Heart left ventricle (tissue), 16 donors: ENCODE measurements around the gene AKAP13. TPM values are rescaled to one million over a fixed set of nuclear protein-coding genes. Genes with fewer than 3 reads are reported as not detected.

Source experiments
- ATAC-seq, 4 donors: fragments of 200-7000 bp; cut with Tn5 transposase; one replicate each; pipeline ENCODE4 v1.9.1; 2020 to 2022; ENCODE audit warnings: moderate library complexity in 4 of 4, mild to moderate bottlenecking in 3 of 4, moderate number of reproducible peaks in 1 of 4
- DNase-seq, 5 donors: peaks; one replicate each; pipeline ENCODE4 v3.0.0-alpha.2; 2020
- H3K27ac ChIP-seq, 12 donors: fragments of 200-600 bp; sonication (generic) in 4 of 12; one replicate each; pipeline versions ENCODE4 v1.5.0 to v1.8.0; 2016 to 2022; ENCODE audit warnings: mild to moderate bottlenecking in 2 of 12
- H3K27me3 ChIP-seq, 9 donors: fragments of 200-600 bp; sonication (generic) in 2 of 9; one replicate each; pipeline versions ENCODE4 v1.5.1 to v1.8.0; 2016 to 2022; ENCODE audit warnings: mild to moderate bottlenecking in 3 of 9
- H3K36me3 ChIP-seq, 9 donors: fragments of 200-600 bp; sonication (generic) in 2 of 9; one replicate each; pipeline versions ENCODE4 v1.5.0 to v1.8.0; 2018 to 2022; ENCODE audit warnings: mild to moderate bottlenecking in 2 of 9
- H3K4me1 ChIP-seq, 12 donors: fragments of 200-600 bp; sonication (generic) in 4 of 12; one replicate each; pipeline versions ENCODE4 v1.5.0 to v1.8.0; 2016 to 2022; ENCODE audit warnings: mild to moderate bottlenecking in 3 of 12
- H3K4me3 ChIP-seq, 12 donors: fragments of 200-600 bp; sonication (generic) in 4 of 12; one replicate each; pipeline versions ENCODE4 v1.5.0 to v1.8.0; 2017 to 2022; ENCODE audit warnings: mild to moderate bottlenecking in 9 of 12, moderate library complexity in 4 of 12
- H3K9me3 ChIP-seq, 12 donors: fragments of 200-600 bp; sonication (generic) in 4 of 12; one replicate each; pipeline versions ENCODE4 v1.5.0 to v1.8.0; 2016 to 2022; ENCODE audit warnings: mild to moderate bottlenecking in 1 of 12
- CTCF ChIP-seq, 12 donors: fragments of 200-600 bp; sonication (generic) in 4 of 12; IDR thresholded peaks; one replicate each; pipeline versions ENCODE4 v1.5.0 to v1.8.0; 2018 to 2022; ENCODE audit warnings: antibody characterized with exemption in 12 of 12, mild to moderate bottlenecking in 5 of 12
- POLR2A ChIP-seq, 2 donors: fragments of 450-650 bp; IDR thresholded peaks; one replicate each; pipeline ENCODE4 v1.6.1; 2017; ENCODE audit warnings: antibody characterized with exemption in 2 of 2, mild to moderate bottlenecking in 2 of 2, moderate library complexity in 2 of 2
- WGBS, 4 donors: extraction: QIAGEN DNeasy Blood & Tissue Kit in 2 of 4; methylation state at CpG; one replicate each; pipeline versions ENCODE4 v1.1.5 to v1.1.7; 2013 to 2018; 5-methylcytosine and 5-hydroxymethylcytosine counted together
- intact Hi-C, 10 donors: fragments of 100-400 bp; cut with DNase I; formaldehyde crosslinking; loops; one replicate each; pipeline versions ENCODE4 v1.11.1 to v1.14.2; 2022
- polyA plus RNA-seq, 2 donors: library from polyadenylated mRNA; stranded (reverse); fragments of 200-250 nt; gene quantifications; one replicate each; pipeline ENCODE4 v1.2.3, GENCODE V29; 2013
- total RNA-seq, 9 donors: library from RNA; depleted of rRNA in 2 of 9; stranded (reverse); fragments of >200 nt in 2 of 9; fragmentation: NEBNext Ultra II Directional in 3 of 9; extraction: Animal tissue kit (Norgen Biotek cat#: 25700) in 3 of 9; gene quantifications; one replicate each; pipeline versions ENCODE4 v1.1.0 to v1.2.4, GENCODE V29; 2016 to 2023
- donor health status: ischemic (EF 13 %, LVEDD 7.1; RV severe dilation, severe dysfunction).
- donor health status: healthy with polysubstance abuse.
- donor health status: DM: no; HTN: yes; CAD: no.
- donor health status: DM: no; HTN: no; CAD: no.
- donor health status: ischemic (EF 25% LVEDD 6.9; RV normal size, moderate dysfunction).
- donor health status: ischemic (EF 25% LVEDD 5.7; RV mildly dilated, moderate dysfunction).
- donor health status: healthy.
- donor health status: DM: yes; HTN: yes; CAD: no.
- donor health status: ischemic (EF 35%, LVEDD 5.7; RV mildly dilated, moderate dysfunction).
- donor health status: nonischemic (EF 11% LVEDD 7.7; RV severe dilation, severe dysfunction).
- donor health status: DM: yes; HTN: yes; CAD: no.
- donor health status: PGD.
- donor health status: ischemic (EF 29% LVEDD 5.4; RV normal size, mild dysfunction).
- donor health status: nonischemic (EF 23%, LVEDD 6.1; RV moderate dilation, normal function).

Gene AKAP13
- total and polyA plus RNA-seq, 11 donors = 124 to 598 (median 340) TPM

- Histone ChIP-seq H3K27me3 (no peaks in the 10 kb centered on the region), H3K4me3 (peak overlapping the region in 7 of 12 donors; percentile 28 to 52 (median 47)), H3K36me3 (peaks cover 0 to 95% (median 76%) of the 10 kb centered on the region in 9 donors), H3K4me1 (peaks cover 6 to 80% (median 54%) of the 10 kb centered on the region in 12 donors), H3K9me3 (no peaks in the 10 kb centered on the region), H3K27ac (peak overlapping the region in 10 of 12 donors; percentile 10 to 86 (median 58))
- WGBS, 4 donors = 74 to 87% (median 78%) methylated on average over 4 of the region's 4 CpGs
- DNase-seq (no peak), ATAC-seq (peak in 2 of 4 donors; percentile 36 to 38)
- no peak for TF ChIP-seq CTCF (IDR thresholded peaks at IDR 0.05)
- no peak for TF ChIP-seq POLR2A (IDR thresholded peaks at IDR 0.05)
- intact Hi-C loops = loop anchor here in 1 of 10 donors (10.0 kb wide), 1 partner anchor 206 kb away; no protein-coding TSS in a partner anchor
Measured at GRCh38 chr15:85690561-85691231, 310.3 kb downstream of the AKAP13 start.

DNA sequence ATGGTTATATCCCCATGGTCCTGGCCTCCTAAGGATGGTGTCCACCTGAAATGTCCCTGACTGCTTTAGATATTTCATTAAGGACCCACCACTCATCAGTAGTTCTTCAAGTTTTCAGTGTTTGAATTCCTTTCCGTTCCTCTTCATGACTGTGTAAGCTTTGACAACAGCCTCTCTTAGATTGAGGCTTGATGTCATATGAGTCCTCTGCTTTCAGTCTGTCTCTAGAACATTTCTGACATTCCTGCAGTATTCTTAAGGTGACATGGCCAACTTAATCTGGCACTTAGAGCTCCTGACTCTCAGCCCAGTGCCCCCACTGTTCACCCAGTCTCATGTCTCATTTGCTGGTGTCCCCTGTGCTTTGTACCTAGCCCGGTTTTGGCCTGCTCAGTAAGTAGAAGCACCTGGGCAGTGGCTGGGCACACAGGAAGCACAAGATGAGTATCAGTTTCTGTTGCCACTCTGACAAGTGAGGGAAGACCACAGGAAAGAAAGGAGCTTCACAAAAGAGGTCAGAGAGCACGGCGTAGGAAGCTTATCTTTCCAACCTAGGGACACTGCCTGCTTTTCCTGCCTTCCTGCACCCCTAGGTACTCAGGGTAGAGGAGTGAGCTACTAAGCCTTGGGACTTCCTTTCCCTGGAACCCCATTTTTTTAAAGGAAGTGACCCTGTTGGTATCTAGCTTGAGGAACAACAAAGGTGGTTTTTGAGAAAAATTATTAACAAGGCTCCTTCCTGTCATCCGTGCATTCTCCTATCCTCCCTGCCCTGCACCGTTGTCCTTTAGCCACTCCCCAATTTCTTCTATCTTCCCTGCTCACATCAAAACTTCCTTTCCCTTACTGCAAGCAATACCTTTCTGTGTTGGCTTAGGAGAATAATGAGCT lies 311.2 kb downstream of the AKAP13 start:
- Histone ChIP-seq H3K4me3 (peak overlapping the region in 2 of 12 donors; percentile 6 to 52), H3K27me3 (no peaks in the 10 kb centered on the region), H3K36me3 (peaks cover 0 to 95% (median 76%) of the 10 kb centered on the region in 9 donors), H3K4me1 (peaks cover 6 to 82% (median 50%) of the 10 kb centered on the region in 12 donors), H3K9me3 (no peaks in the 10 kb centered on the region), H3K27ac (peak overlapping the region in 10 of 12 donors; percentile 3 to 86 (median 45))
- DNase-seq (no peak), ATAC-seq (peak in 1 of 4 donors; percentile 6)
- intact Hi-C loops = loop anchor here in 1 of 10 donors (10.0 kb wide), 1 partner anchor 207 kb away; no protein-coding TSS in a partner anchor
- TF ChIP-seq CTCF (IDR thresholded peaks at IDR 0.05) (no peak), POLR2A (IDR thresholded peaks at IDR 0.05) (no peak)
- WGBS, 4 donors = 53 to 58% (median 56%) methylated on average over 6 of the region's 6 CpGs

DNA sequence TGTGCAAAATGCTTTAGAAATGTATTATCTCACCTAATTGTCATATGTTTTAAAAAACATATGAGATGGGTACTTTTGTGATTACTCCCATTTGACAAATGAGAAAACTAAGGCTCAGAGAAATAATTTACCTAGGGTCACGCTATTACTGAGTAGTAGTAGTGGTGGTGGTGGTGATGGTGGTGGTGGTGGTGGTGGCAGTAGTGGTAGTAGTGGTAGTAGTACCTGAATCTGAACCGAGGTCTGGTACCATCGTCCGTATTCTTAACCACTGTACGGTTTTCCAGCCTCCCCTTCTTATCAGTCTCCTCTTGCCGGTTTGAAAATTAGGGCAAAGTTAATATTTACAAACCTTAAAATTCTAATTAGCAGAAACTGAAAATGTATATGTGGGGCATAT lies 311.9 kb downstream of the AKAP13 start:
- TF ChIP-seq CTCF (IDR thresholded peaks at IDR 0.05) (no peak), POLR2A (IDR thresholded peaks at IDR 0.05) (no peak)
- DNase-seq (no peak), ATAC-seq (no peak)
- H3K27ac ChIP-seq = peak overlapping the region in 8 of 12 donors; percentile 3 to 86 (median 48)
- 79 to 87% (median 82%) methylated on average over 6 of the region's 6 CpGs for WGBS, 4 donors
- peak overlapping the region in 1 of 12 donors; percentile 52 for H3K4me3 ChIP-seq
- peaks cover 6 to 77% (median 49%) of the 10 kb centered on the region in 12 donors for H3K4me1 ChIP-seq
- no peaks in the 10 kb centered on the region for H3K27me3 ChIP-seq
- no peaks in the 10 kb centered on the region for H3K9me3 ChIP-seq
- intact Hi-C loops = loop anchor here in 1 of 10 donors (10.0 kb wide), 1 partner anchor 208 kb away; no protein-coding TSS in a partner anchor
- H3K36me3 ChIP-seq = peaks cover 0 to 95% (median 76%) of the 10 kb centered on the region in 9 donors
